Adrenal gland (tissue), 5 donors: ENCODE measurements around the gene TRIM24.

Source experiments
- CTCF ChIP-seq, 6 experiments: fragments of 450-650 bp in 4 of 6; fragments of 200-600 bp in 2 of 6; sonication (generic) in 1 of 6; IDR thresholded peaks; 1 replicate in 5 of 6; 2 replicates in 1 of 6; pipeline versions ENCODE4 v1.5.1 to v1.8.0; 2016 to 2021; ENCODE audit warnings: antibody characterized with exemption in 6 of 6, mild to moderate bottlenecking in 2 of 6, moderate library complexity in 1 of 6
- POLR2A ChIP-seq, 2 donors: fragments of 450-650 bp; IDR thresholded peaks; one replicate each; pipeline ENCODE4 v1.6.1; 2017; ENCODE audit warnings: antibody characterized with exemption in 2 of 2, mild to moderate bottlenecking in 2 of 2, moderate library complexity in 1 of 2
- donor health status: DM: no; HTN: no; CAD: no.

- no peak for TF ChIP-seq CTCF (IDR thresholded peaks at IDR 0.05)
- TF ChIP-seq POLR2A (IDR thresholded peaks at IDR 0.05) = no peak
Observed at GRCh38 chr7:138587485-138587884, 127.4 kb downstream of the TRIM24 start.
